HG03432 (cell line): ENCODE data around the gene NEUROG1.
"Not testable (repeated sequence)": the region's sequence is repeated elsewhere in the genome, so short reads cannot be mapped to it uniquely, and the experiment has no call there.

Experiments used
- ATAC-seq: cut with Tn5 transposase; IDR thresholded peaks from one replicate; pipeline ENCODE4 v1.9.1; 2021; ENCODE audit warnings: mild to moderate bottlenecking, moderate library complexity; ENCODE audit not compliant: unreplicated experiment

Gene NEUROG1

DNA sequence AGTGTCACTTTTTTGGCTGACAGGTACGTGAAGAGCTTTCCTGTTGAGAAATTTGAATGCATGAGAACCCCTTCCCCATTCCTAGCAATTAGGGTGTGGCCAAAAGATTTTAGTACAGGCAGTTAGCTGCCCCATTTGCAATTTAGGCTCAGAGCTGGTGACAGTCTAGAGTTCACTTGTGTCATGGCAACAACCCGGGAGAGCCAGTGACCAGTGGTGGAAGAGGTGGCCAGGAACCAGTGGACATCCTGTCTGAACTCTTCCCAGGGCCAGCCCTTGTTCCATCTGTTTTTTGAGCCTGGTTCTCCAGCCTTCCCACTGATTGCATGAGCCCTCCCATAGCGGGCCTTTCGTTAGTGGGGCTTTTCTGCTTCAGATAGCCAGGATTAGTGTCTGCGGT is 2.5 kb upstream of the NEUROG1 start:
- no peak for ATAC-seq

DNA sequence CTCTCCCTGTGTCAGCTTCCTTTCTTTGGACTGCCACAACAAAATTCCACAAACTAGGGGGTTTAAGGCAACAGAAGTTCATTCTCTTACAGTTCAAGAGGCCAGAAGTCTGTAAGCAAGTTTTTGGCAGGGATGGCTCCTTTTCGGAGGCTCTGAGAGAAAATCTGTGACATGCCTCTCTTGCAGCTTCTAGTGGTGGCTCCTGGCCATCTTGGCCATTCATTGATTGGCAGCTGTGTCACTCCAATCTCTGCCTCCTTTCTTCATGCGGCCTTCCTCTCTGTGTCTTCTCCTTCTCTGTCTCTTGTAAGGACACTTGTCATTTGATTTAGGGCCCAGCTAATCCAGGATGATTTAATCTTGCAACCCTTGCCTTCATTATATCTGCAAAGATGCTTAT is 2.0 kb upstream of the NEUROG1 start:
- no peak for ATAC-seq

DNA sequence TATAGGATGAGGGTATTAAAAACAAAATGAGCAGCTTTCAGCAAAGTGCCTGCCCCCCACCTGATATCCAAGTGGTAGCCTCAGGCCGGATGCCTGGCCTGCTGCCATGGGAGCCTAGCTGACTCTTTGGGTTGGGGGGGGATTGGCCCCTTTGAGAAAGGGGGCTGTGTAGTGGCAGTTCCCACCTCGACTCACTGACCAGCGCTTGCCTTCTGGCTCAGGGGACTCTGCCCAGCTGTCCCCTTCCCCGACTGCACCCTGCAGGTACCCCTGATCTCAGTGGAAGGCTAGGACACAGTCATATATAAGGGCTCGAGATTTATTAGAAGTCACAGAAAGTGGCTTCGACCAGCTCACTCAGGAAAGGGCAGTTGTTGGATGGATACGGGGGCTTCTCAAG is 1.5 kb upstream of the NEUROG1 start:
- ATAC-seq: no peak

DNA sequence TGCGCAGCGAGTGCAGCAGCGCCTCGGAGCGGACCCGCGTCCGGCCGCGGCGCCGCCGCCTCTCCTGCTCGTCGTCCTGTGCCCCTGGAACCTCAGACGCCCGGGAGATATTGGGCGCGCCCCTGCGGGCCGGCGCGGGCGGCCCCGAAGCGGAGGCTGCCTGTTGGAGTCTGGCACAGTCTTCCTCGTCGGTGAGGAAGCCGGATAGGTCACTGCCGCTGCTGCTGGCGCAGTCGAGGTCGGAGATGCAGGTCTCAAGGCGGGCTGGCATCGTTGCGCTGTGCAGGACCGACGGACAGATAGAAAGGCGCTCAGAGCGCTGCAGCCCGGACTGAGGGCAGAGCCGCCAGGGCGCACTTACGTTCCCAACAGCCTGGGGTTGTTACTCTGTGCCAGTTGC is 344 bp downstream of the NEUROG1 start:
- ATAC-seq: no peak

DNA sequence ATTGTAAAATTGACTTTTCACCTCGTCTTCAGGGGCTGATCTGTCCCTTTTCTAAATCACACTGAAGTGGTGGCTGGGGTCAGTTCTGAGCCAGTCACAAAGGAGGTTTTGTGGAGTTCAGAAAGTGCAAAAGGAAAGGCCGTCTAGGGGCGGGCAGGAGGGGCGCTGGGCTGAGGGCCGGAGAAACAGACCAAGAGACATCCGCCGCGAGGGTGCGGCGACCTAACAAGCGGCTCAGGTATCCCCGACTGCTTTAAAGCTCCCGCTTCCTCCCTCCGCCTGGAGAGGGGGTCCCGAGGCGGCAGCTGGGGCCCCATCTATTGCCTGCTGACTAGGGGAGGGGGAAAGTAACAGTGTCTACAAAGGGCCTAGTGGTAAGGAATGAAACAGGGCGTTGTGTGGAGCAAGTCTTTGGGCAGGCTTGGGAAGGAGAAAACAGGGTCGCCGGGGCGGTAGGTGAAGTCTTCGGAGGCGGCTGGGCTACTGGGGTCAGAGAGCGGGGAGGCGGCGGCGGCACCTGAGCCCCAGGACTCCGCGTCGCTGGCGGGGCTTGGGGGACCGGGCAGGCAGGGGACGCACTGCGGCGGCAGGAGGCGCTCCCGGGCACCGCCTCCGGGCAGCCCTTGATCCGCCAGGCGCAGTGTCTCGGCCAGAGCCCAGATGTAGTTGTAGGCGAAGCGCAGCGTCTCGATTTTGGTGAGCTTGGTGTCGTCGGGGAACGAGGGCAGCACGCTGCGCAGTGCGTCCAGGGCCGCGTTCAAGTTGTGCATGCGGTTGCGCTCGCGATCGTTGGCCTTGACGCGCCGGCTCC is 950 bp downstream of the NEUROG1 start:
- ATAC-seq: no peak

DNA sequence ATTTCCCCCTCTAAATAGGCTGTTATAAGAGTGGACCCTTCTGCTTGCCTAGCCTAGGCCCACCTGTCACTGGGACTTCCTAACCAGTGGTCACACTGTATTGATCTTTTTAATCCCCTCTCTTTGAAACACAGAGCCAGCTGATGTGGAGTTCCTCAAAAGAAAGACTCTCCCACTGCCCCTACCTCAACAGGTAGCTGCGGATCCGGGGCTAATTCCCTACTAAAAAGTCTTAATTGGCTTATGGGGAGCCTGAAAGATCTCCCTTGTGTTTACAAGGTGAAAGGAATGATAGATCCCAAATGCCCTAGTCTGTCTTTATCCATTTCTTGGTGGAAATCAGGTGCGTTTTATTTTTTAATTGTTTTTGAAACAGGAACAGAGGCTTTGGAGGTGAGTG is 2.0 kb downstream of the NEUROG1 start:
- ATAC-seq: no peak

DNA sequence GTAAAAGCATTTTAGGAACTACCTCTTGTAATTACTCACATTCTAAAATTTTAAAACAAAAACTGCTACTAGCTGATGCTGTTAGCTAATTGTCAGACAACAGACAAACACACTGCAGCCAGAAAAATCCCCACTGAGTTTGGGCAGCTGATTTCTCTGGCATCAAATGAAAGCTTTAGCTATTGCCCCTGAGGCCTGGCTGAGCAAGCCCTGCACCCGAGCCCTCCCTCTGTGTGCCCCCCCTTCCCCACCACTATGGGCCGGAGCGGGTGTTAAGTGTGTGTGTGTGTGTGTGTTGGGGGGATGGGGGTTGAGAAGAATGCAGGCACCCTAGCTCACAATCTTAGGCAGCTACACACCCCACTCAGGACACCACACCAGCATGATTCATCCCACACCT is 2.4 kb downstream of the NEUROG1 start:
- ATAC-seq: no peak

DNA sequence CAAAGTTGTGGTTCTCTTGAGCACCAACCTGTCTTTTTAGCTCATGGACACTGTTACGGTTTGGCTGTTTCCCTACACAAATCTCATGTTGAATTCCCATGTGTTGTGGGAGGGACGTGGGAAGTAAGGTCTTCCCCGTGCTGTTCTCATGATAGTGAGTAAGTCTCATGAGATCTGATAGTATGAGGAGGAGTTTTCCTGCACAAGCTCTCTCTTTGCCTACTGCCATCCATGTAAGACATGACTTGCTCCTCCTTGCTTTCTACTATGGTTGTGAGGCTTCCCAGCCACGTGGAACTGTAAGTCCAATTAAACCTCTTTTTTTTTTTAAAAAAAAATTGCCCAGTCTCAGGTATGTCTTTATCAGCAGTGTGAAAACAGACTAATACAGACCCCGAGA is 6.2 kb downstream of the NEUROG1 start:
- not testable (repeated sequence) for ATAC-seq

DNA sequence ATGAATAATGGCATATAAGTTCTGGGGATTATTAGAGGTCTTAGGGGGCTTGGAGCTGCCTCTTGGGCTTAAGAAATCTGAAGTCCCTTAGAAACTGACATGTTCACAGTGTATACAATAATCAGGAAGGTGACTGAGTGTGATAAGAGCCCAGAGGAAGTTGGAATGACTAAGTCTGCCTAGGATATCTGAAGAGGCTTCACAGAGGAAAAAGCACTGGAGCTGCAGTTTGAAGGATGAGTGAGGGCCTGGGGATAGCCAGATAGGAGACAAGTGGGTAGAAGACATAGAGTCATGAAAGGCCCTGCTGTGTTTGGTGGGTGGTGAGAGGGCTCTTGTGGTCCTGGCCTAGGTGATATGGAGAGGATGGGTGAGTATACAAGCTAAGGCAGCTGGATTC is 8.8 kb downstream of the NEUROG1 start:
- ATAC-seq: no peak

DNA sequence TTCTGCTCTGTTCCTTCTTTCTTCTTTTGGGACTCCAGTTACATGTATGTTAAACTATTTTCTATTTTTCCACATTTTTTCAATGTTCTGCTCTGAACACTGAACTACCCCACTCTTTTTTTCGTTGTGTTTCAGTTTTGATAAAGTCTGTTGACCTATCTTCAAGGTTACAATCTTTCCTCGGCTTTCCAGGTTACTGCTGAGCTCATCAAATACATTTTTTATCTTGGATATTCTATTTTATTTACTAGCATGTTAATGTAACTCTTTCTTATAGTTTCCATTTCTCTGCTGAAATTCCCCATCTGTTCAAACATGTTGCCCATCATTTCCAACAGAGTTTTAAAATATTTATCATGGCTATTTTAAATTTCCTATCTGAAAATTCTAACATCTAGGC is 13.8 kb downstream of the NEUROG1 start:
- no peak for ATAC-seq

DNA sequence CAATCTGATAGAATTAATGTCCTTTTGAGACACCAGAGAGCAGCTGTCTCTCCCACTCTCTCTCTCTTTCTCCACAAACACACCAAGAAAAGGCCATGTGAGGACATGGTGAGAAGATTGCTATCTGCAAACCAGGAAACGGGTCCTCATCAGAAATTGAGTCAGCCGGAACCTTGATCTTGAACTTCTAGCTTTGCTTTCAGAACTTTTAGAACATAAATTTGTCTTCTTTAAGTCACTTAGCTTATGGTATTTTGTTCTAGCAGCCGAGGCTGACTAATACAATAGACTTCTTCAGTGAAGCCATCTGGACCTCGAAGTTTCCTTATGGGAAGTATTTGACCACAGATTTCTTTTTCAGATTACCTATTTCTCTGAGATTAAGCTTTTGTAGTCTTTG is 18.1 kb downstream of the NEUROG1 start:
- ATAC-seq: no peak

DNA sequence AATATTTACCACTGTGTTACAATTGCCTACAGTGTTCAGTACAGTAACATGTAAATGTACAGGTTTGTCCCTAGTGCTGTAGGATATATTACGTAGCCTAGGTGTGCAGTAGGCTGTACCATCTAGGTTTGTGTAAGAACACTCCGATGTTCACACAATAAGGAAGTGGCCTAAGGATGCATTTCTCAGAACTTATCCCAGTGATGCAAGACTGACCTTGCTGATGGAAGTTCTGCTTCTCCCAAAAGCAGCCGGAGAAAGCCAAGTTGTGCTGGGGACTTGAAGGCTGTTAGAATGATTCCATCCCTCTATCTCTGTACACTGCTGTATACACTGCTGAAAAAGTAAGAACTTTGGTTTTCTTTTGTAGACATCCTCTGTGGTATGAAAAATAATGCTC is 21.6 kb downstream of the NEUROG1 start:
- ATAC-seq: no peak

DNA sequence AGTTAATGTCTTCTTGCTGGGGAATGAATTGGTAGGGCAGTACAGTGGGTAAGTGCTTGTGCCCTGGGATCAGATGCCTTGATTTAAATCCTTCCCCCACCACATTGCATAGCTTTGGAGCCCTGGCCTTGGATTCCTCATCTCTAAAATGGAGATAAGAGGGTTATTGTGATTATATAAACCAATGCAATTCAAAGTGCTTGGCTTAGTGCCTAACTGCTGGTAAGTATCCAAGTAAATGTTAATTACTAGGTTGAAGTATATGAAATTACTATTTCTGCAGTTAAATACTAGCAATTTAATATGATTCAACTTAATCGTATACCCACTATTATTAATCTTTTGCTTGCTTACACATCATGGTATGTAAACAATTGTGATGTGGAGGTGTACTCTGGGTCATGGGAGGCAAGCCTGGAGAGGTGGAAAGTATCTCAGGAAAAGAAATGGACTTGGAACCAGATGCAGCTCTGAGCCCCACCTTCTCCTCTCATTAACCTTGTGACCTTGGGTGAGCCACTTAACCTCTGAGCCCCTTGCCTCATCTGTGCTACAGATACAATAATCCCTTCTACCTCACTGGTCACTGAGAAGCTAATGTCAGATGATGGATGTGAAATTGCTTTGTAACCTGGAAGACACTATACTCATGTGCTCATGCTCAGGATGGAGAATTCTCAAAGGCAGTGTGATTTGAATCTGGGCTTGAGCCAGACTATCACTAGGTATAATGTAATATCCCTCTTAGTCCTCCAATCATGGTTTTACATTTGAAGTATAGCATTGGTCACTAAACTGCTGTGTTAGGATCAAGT is 23.8 kb downstream of the NEUROG1 start:
- no peak for ATAC-seq

DNA sequence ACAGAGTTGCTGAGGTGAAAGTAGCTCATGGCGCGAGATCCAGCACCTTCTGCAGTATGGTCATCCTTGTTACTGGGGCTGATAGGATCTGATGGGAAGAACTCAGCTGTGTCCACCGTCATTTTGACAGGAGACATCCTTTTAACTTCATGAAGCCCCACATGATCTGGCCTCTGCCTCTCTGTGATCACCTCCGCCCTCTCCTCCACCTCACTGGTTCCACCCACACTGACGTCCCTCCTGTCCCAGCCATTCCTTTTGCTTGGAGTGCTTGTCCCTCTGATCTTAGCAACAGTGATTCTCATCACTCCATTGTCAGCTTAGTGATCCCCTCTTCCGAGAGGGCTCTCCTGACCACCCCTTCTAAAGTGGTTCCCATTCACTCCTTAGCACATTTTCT is 25.8 kb downstream of the NEUROG1 start:
- no peak for ATAC-seq

DNA sequence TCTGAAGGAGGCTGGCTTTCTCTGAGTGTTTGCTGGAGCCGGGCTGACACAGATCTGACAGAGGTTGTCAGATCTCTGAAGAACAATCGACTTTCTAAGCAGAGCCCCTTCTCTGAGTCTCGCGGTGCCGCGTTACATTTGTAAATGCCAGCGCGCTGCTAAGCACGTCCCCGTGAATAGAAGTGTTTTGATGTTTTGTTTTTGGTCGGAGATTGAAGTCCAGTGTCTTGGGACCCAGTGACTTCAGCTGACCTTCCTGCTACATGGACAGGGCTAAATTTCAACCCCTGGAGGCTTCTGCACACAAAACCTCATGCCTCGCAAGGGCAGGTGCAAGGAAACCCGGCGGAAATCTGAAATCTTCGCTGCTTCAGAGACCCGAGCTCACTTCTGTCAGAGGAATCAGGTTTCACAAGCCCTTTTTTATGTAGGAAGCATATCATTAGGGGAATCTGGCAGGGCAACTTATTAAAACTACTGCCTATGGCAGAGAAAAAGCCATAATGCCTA is 27.2 kb downstream of the NEUROG1 start:
- ATAC-seq: no peak

DNA sequence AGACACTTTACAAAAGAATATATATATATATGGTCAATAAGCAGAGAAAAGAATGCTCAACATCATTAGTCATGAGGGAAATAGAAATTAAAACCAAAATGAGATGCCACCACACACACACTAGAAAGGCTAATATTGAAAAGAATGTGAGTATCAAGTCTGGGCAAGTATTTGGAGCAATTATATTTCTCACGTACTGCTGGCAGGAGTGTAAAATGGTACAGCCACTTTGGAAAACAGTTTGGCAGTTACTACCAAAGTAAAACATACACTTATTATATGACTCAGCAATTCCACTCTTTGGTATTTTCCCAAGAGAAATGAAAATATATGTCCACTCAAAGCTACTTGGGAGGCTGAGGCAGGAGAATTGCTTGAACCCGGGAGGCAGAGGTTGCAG is 29.8 kb downstream of the NEUROG1 start:
- ATAC-seq: no peak

DNA sequence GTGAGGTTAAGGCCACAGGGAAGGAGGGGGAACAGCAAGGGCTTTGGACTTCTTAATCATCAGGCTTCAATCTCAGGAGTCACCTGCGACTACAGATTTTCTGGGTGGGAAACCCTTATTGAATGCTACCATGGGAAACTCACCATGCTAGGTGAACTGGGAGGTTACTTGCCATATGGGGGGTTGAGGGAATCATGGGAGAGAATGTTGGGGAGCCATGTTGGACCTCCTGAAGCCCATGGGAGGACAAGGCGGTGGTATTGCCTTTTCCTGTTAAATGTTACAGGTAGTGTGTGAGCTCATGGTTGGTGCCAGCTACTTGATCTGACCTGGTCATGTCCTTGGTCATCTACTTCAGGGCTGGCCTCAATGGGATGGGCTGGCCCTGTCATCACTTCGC is 31.4 kb downstream of the NEUROG1 start:
- no peak for ATAC-seq

DNA sequence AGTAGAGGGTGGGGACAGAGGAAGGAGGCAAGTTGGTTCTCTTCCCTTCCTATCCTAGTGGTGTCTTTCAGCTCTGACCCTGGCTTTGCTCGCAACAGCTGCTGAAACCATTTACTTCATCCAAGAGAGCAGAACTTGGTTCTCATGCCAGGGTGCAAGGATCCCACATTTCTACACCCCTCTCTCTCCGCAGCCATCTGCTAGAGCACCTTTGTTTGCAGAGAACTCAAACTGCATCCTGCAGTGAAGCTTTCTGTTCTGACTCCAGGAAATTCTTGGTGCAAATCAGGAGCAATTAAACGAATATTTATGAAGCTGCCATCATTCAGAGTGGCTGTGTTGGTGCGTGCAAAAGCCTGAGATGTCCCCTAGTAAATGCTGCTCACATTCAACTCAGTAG is 31.9 kb downstream of the NEUROG1 start:
- no peak for ATAC-seq

DNA sequence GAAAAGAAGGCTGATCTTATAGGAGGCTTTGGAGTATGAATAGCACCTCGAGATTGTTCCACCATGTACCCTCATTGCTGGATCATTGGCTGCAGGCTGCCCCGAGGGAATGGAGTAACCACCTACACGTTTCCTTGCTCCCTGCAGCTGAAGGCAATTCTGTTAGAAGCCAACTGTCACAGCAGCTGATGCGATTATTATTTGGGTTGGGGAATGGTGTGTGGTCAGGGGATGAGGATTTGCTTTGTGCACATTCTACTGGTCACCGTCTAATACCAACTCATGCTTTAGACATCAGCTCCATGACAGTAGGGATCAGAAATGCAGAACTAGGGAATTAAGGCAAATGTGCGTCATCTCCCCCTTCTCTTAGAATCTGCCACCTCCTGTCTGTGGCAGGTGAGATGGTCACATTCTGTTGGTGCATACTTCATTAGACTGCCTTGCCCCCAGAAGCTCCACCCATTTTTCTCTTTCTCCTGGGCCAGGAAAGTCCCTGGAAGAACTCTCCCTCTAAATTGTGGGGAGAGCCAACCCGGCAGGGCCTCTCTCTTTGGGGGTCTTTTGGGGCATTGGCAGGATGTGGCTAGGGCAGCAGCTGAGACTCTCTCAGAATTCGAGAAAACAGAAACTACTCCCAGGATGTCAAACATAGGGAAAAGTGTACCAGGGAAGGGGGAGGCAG is 32.8 kb downstream of the NEUROG1 start:
- no peak for ATAC-seq

DNA sequence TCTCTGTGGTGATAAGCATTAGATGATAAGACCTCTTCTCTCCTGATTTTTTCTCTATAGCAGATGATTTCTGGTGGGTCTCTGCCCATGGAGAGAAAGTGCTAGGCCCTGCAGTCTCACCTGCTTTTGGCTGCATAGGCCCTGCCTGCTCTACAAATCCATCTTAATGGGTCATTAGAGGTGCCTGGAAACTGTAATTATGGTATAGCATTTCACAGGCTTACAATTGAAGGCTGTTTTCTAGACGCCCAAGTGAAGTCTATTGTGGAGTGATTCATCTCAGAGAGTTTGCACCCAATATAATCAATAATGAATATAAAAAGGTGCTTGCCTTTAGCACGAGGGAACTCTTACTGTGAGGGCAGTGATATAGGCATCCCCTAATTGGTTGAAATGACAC is 33.8 kb downstream of the NEUROG1 start:
- ATAC-seq: no peak

DNA sequence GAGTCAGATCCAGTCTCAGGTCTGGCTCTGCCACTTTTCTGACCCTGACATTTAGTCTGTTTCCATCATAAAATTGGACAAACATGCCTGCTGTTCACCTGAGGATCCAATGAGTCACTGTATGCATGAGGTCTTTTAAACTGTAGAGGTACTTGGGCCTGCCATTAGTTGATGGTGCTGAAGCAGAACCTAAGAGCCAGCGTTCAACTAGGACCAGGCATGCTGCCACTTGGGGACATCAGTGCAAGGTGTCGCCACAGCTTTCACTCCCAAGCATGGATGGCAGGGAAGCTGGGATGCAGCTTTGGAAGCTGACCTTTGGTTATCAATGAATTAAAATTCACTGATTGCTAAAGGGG is 37.1 kb downstream of the NEUROG1 start:
- no peak for ATAC-seq
